Lower lobe of right lung (tissue), 2 donors: Measurements from ENCODE around the gene PSD2. TPM values are rescaled to one million over a fixed set of nuclear protein-coding genes. Genes with fewer than 3 reads are reported as not detected.

ENCODE experiments used
- ATAC-seq, 2 donors: fragments of 200-7000 bp; cut with Tn5 transposase; one replicate each; pipeline ENCODE4 v1.9.1; 2020 to 2022; ENCODE audit warnings: mild to moderate bottlenecking in 2 of 2, moderate library complexity in 2 of 2
- DNase-seq: peaks from one replicate; pipeline ENCODE4 v3.0.0-alpha.2; 2020
- H3K27ac ChIP-seq: fragments of 200-600 bp; one replicate; pipeline ENCODE4 v1.8.0; 2022
- H3K27me3 ChIP-seq: fragments of 200-600 bp; one replicate; pipeline ENCODE4 v1.8.0; 2022; ENCODE audit warnings: low read depth
- H3K36me3 ChIP-seq: fragments of 200-600 bp; one replicate; pipeline ENCODE4 v1.8.0; 2022; ENCODE audit warnings: mild to moderate bottlenecking
- H3K4me1 ChIP-seq: fragments of 200-600 bp; one replicate; pipeline ENCODE4 v1.8.0; 2022
- H3K4me3 ChIP-seq: fragments of 200-600 bp; one replicate; pipeline ENCODE4 v1.8.0; 2022; ENCODE audit warnings: mild to moderate bottlenecking
- H3K9me3 ChIP-seq: fragments of 200-600 bp; one replicate; pipeline ENCODE4 v1.8.0; 2022
- intact Hi-C: fragments of 100-400 bp; cut with DNase I; formaldehyde crosslinking; loops from one replicate; pipeline ENCODE4 v1.11.0; 2022
- total RNA-seq: library from RNA; stranded (reverse); fragmentation: NEBNext Ultra II Directional; extraction: Animal tissue kit (Norgen Biotek cat#: 25700); gene quantifications from one replicate; pipeline ENCODE4 v1.2.1, GENCODE V29; 2021
- TF ChIP-seq, protein P1 (sequence below): fragments of 200-600 bp; IDR thresholded peaks from one replicate; pipeline ENCODE4 v1.8.0; 2022; ENCODE audit warnings: antibody characterized with exemption, mild to moderate bottlenecking
- donor health status: DM: no; HTN: yes; CAD: no; lungs with severe emphysema.

Gene PSD2
- total RNA-seq, 1 donor from 2014 or later, result not detected

DNA sequence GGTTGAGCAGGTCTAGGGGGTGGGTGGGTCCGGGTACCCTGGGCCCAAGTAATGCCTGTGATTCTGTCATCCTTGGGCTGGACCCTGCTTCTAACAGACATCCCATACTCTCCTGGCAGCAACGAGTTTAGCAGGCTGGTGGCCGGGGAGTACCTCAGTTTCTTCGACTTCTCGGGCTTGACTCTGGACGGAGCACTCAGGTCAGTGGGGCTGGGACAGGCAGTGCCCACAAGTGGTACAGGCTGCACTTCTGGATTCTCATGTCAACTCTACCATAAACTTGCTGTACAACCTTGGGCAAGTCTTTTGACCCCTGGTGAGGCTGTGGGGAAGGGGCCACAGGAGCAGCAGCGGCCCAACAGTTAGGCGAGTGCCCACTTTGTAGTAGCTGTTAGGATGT is 21.8 kb downstream of the PSD2 start:
- no peak for DNase-seq
- Histone ChIP-seq H3K27me3 (no peaks in the 10 kb centered on the region), H3K27ac (no peak overlapping the region), H3K4me1 (no peaks in the 10 kb centered on the region), H3K4me3 (no peak overlapping the region), H3K36me3 (no peaks in the 10 kb centered on the region), H3K9me3 (peaks cover 10% of the 10 kb centered on the region)
- intact Hi-C loops, result no loop called here
- no peak for ATAC-seq
- TF ChIP-seq, protein P1, sequence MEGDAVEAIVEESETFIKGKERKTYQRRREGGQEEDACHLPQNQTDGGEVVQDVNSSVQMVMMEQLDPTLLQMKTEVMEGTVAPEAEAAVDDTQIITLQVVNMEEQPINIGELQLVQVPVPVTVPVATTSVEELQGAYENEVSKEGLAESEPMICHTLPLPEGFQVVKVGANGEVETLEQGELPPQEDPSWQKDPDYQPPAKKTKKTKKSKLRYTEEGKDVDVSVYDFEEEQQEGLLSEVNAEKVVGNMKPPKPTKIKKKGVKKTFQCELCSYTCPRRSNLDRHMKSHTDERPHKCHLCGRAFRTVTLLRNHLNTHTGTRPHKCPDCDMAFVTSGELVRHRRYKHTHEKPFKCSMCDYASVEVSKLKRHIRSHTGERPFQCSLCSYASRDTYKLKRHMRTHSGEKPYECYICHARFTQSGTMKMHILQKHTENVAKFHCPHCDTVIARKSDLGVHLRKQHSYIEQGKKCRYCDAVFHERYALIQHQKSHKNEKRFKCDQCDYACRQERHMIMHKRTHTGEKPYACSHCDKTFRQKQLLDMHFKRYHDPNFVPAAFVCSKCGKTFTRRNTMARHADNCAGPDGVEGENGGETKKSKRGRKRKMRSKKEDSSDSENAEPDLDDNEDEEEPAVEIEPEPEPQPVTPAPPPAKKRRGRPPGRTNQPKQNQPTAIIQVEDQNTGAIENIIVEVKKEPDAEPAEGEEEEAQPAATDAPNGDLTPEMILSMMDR, result no peak

DNA sequence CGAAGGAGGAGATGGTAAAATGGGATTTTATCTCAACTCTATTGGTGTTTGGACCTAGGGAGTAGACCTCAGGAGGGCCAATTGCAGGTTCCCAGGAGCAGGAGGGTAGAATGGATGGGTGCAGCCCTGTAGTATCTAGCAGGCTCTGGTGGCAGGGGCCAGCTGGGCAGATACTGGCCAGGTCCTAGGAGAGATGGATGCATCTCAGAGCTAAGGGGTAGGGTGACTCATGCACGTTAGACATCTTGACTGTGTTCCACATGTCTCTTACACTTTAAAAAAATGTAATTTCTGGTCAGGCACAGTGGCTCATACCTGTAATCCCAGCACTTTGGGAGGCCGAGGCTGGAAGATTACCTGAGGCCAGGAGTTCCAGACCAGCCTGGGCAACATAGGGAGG is 22.4 kb downstream of the PSD2 start:
- Histone ChIP-seq H3K4me3 (no peak overlapping the region), H3K36me3 (no peaks in the 10 kb centered on the region), H3K27me3 (no peaks in the 10 kb centered on the region), H3K4me1 (no peaks in the 10 kb centered on the region), H3K9me3 (peaks cover 10% of the 10 kb centered on the region), H3K27ac (no peak overlapping the region)
- no peak for DNase-seq
- ATAC-seq, result no peak
- TF ChIP-seq, protein P1, result no peak
- intact Hi-C loops, result no loop called here

DNA sequence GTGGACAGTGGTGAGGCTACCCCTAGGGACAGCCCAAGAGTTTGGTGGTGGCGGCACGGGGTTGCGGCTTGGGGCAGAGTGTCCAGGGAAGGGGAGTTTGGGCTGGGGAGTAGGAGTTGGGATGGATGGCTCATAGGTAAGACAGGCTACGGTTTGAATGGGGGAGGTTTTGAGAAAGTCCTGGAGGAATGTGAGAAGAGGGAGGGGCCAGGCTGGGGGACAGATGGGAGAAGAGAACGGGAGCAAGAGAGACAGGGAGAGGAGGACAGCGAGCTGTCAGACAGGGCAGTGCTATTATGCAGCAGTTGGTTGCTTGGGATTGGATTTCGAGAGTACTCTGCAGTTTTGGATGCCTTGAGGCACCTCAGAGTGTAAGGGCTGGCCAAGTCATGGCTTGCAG is 24.5 kb downstream of the PSD2 start:
- no peaks in the 10 kb centered on the region for H3K4me1 ChIP-seq
- no peak overlapping the region for H3K27ac ChIP-seq
- H3K36me3 ChIP-seq, result no peaks in the 10 kb centered on the region
- H3K4me3 ChIP-seq, result no peak overlapping the region
- ATAC-seq (no peak), DNase-seq (no peak)
- no peaks in the 10 kb centered on the region for H3K27me3 ChIP-seq
- TF ChIP-seq, protein P1, result no peak
- intact Hi-C loops, result no loop called here
- H3K9me3 ChIP-seq, result peaks cover 10% of the 10 kb centered on the region

DNA sequence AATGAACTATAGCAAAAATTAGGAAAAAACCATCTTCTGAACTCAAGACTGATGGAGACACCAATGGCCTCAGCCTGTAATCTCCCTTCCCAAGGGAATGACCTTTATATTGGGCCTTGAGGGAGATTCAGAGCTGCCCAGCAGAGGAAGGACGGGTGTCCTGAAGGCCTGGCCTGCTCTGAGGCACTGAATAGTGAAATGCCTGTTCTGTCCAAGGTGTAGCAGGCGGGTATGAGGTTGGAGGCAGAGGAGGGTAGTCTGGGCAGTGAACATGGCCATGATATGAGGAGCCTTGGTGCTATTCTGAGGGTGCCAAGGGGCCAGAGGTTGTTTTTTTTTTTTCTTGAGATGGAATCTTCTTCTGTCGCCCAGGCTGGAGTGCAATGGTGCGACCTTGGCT is 25.0 kb downstream of the PSD2 start:
- Histone ChIP-seq H3K4me1 (no peaks in the 10 kb centered on the region), H3K27ac (no peak overlapping the region), H3K9me3 (peaks cover 10% of the 10 kb centered on the region), H3K4me3 (no peak overlapping the region), H3K27me3 (no peaks in the 10 kb centered on the region), H3K36me3 (no peaks in the 10 kb centered on the region)
- DNase-seq (no peak), ATAC-seq (no peak)
- intact Hi-C loops, result no loop called here
- TF ChIP-seq, protein P1, result no peak

DNA sequence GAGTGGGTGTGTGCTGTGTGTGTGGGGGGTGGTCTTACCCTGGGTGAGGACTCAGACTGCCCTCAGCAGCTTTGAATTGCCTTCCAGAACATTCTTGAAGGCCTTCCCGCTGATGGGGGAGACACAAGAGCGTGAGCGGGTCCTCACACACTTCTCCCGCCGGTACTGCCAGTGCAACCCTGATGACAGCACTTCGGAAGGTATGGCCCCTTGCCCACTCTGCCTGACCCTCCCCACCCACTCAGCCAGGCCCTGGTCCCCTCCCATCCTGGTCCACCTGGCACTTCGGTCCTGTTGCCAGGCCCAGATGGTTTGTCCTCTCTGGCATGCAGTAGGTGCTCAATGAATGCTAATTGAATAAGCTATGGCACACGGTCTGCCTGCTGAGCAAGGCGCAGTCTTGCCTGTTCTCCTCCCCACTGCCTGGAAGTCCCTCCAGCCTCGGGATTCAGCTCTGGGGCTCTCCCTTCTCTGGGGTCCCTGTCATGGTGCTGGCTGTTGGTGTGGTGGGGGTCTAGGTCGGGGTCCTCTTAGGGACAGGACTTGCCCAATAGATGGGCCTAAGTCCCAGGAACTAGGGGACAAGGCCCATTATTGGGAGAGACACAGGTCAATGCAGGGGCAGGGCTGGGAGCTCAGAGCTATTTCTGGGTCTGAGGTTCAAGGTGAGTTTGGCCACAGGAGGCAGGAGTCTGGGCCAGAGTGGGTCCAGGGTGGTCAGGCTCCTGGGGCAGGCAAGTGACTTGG is 26.4 kb downstream of the PSD2 start:
- TF ChIP-seq, protein P1, result no peak
- Histone ChIP-seq H3K27ac (no peak overlapping the region), H3K4me3 (no peak overlapping the region), H3K9me3 (peaks cover 10% of the 10 kb centered on the region), H3K27me3 (no peaks in the 10 kb centered on the region), H3K36me3 (no peaks in the 10 kb centered on the region), H3K4me1 (no peaks in the 10 kb centered on the region)
- intact Hi-C loops, result no loop called here
- DNase-seq (no peak), ATAC-seq (no peak)
